K562 (cell line): ENCODE measurements around the gene OPRL1. TPM values are rescaled to one million over a fixed set of nuclear protein-coding genes. Genes with fewer than 3 reads are reported as not detected.
"Not testable (repeated sequence)": the region's sequence is repeated elsewhere in the genome, so short reads cannot be mapped to it uniquely, and the experiment has no call there.

Experiments
- ATAC-seq: fragments of 200-7000 bp; cut with Tn5 transposase; 3 replicates; pipeline ENCODE4 v1.9.1; 2020; ENCODE audit warnings: moderate library complexity
- BruUV-seq: library from RNA; stranded (reverse); fragments of 400-500 nt; replicated peaks from 2 replicates; lab custom pipeline; 2021; lab: Mats Ljungman, UMichigan
- CTCF ChIA-PET: fragments of 300-600 bp; formaldehyde crosslinking; extraction: SDS; loops from one replicate; lab custom pipeline; 2021; ENCODE audit warnings: low intra/inter-chr PET ratio; lab: Yijun Ruan, JAX
- POLR2A ChIA-PET: fragments of 300-600, 350-650 bp; sonication (Branson Sonifier 250); formaldehyde crosslinking; extraction: SDS; loops from one replicate; lab custom pipeline; 2021; ENCODE audit warnings: antibody characterized with exemption, inconsistent platforms; lab: Yijun Ruan, JAX
- DNase-seq, 4 experiments: peaks; one replicate each; pipeline versions ENCODE4 v3.0.0 to v3.0.0-alpha.2; 2011 to 2018; ENCODE audit warnings: low spot score in 3 of 4, mixed read lengths in 3 of 4; ENCODE audit errors: extremely low read depth in 1 of 4
- FAIRE-seq: peaks from 2 replicates; lab custom pipeline; 2011; peaks lifted over from hg19 to GRCh38; lab: Jason Lieb, UNC
- H2AFZ ChIP-seq: 2 replicates; pipeline ENCODE4 v1.6.0; 2011; ENCODE audit warnings: low read depth, low read length, control low read depth, inconsistent platforms
- H3K27ac ChIP-seq: fragments of 200-600 bp; 3 replicates; pipeline ENCODE4 v1.8.0; 2011; ENCODE audit warnings: low read depth, mild to moderate bottlenecking, control low read depth, inconsistent platforms, low read length, moderate library complexity, mixed read lengths; ENCODE audit errors: extremely low read depth
- H3K27me3 ChIP-seq, 2 experiments: fragments of 300-600 bp in 1 of 2; 2 replicates in 1 of 2; 3 replicates in 1 of 2; pipeline versions ENCODE4 v1.6.0 to v1.8.0; 2011; ENCODE audit warnings: inconsistent platforms in 2 of 2, low read length in 2 of 2, mild to moderate bottlenecking in 1 of 2, mixed read lengths in 1 of 2, moderate library complexity in 1 of 2; ENCODE audit not compliant: control insufficient read depth in 2 of 2, insufficient read depth in 2 of 2
- H3K36me3 ChIP-seq: fragments of 300-600 bp; 3 replicates; pipeline ENCODE4 v1.8.0; 2011; ENCODE audit warnings: mild to moderate bottlenecking, low read length, inconsistent platforms; ENCODE audit not compliant: control insufficient read depth, insufficient read depth
- H3K4me1 ChIP-seq, 2 experiments: fragments of 200-600 bp in 1 of 2; replicated peaks in 1 of 2; 2 replicates in 1 of 2; 3 replicates in 1 of 2; pipeline versions ENCODE4 v1.5.1 to v1.8.0; 2011; ENCODE audit warnings: inconsistent platforms in 2 of 2, low read length in 2 of 2, mild to moderate bottlenecking in 1 of 2, mixed read lengths in 1 of 2, moderate library complexity in 1 of 2; ENCODE audit not compliant: control insufficient read depth in 2 of 2, insufficient read depth in 2 of 2
- H3K4me2 ChIP-seq: 2 replicates; pipeline ENCODE4 v1.6.1; 2011; ENCODE audit warnings: low read length, control low read depth, inconsistent platforms, mixed read lengths; ENCODE audit not compliant: insufficient read depth
- H3K4me3 ChIP-seq: fragments of 200-600 bp; sonication (generic), shearing (Covaris generic); 2 replicates; pipeline ENCODE4 v1.5.1; 2016; ENCODE audit warnings: control low read depth, inconsistent platforms
- H3K79me2 ChIP-seq: fragments of 200-600 bp; 3 replicates; pipeline ENCODE4 v1.8.0; 2011; ENCODE audit warnings: low read length, inconsistent platforms; ENCODE audit not compliant: control insufficient read depth, insufficient read depth
- H3K9ac ChIP-seq, 2 experiments: 2 replicates each; pipeline versions ENCODE4 v1.6.0 to v1.6.1; 2011; ENCODE audit warnings: low read depth in 2 of 2, low read length in 2 of 2, control low read depth in 1 of 2, inconsistent platforms in 1 of 2, mild to moderate bottlenecking in 1 of 2, mixed read lengths in 1 of 2; ENCODE audit not compliant: insufficient read depth in 1 of 2
- H3K9me1 ChIP-seq: one replicate; pipeline ENCODE4 v1.6.0; 2011; ENCODE audit warnings: inconsistent platforms, mild to moderate bottlenecking, low read length, moderate library complexity; ENCODE audit not compliant: control insufficient read depth, insufficient read depth
- H3K9me3 ChIP-seq: replicated peaks from 2 replicates; pipeline ENCODE4 v1.5.1; 2011; ENCODE audit warnings: low read depth, low read length, inconsistent platforms; ENCODE audit not compliant: control insufficient read depth, insufficient read depth
- H4K20me1 ChIP-seq: replicated peaks from 2 replicates; pipeline ENCODE4 v1.6.1; 2011; ENCODE audit warnings: low read length, inconsistent platforms, mixed read lengths; ENCODE audit not compliant: control insufficient read depth, insufficient read depth
- WGBS: fragments of 100-300 bp; shearing (Covaris generic); methylation state at CpG from one replicate; pipeline ENCODE4 v1.1.6; 2016; ENCODE audit warnings: low coverage, mixed read lengths; ENCODE audit not compliant: insufficient coverage; ENCODE audit errors: missing lambda C conversion rate; 5-methylcytosine and 5-hydroxymethylcytosine counted together
- in situ Hi-C: fragments of 300-500 bp; cut with MboI; formaldehyde crosslinking; loops from 4 replicates; pipeline ENCODE4 v1.15.0; 2018; ENCODE audit warnings: inconsistent platforms, mixed read lengths
- intact Hi-C: fragments of 100-400 bp; cut with micrococcal nuclease; formaldehyde crosslinking; loops from 2 replicates; pipeline ENCODE4 v1.14.2; 2022
- polyA plus RNA-seq, 8 experiments: library from polyadenylated mRNA; depleted of rRNA in 4 of 8; stranded (reverse) in 5 of 8; unstranded in 3 of 8; fragments of >200 nt; fragmentation: Nextera tagmentation in 2 of 8; fragmentation: Illumina TruSeq in 1 of 8; extraction: Ambion mirVana in 2 of 8; extraction: Trizol in 1 of 8; gene quantifications; 2 replicates each; pipeline versions ENCODE4 v1.2.1 to v1.2.3, GENCODE V29; 2011 to 2014; ENCODE audit warnings: inconsistent platforms in 1 of 8, missing spikeins in 1 of 8
- total RNA-seq, 7 experiments: library from RNA; depleted of rRNA in 6 of 7; stranded (reverse); fragments of >200 nt in 6 of 7; fragmentation: Illumina TruSeq in 2 of 7; extraction: Trizol in 2 of 7; gene quantifications; 2 replicates each; pipeline versions ENCODE4 v1.2.1 to v1.2.3, GENCODE V29; 2011 to 2021; ENCODE audit warnings: low replicate concordance in 1 of 7

The OPRL1 gene
- total and polyA plus RNA-seq, 9 of the 15 experiments (the other 6 are each of a cell fraction or from before 2014, with no cell fraction given): 0.06 to 0.33 (median 0.11) TPM; not detected in 2

GRCh38 chr20:64122927-64123326, 43.0 kb downstream of the OPRL1 start:
- H3K9ac ChIP-seq, H3K36me3 ChIP-seq, H2AFZ ChIP-seq, BruUV-seq, H3K9me3 ChIP-seq, H3K79me2 ChIP-seq, FAIRE-seq, H3K4me3 ChIP-seq, in situ Hi-C loops, ATAC-seq, H3K4me2 ChIP-seq, H4K20me1 ChIP-seq, H3K27ac ChIP-seq, H3K9me1 ChIP-seq, CTCF ChIA-PET, DNase-seq: not testable (repeated sequence)
- intact Hi-C loops: loop anchor here (5.0 kb wide), 1 partner anchor 86 kb away; the partner anchor contains the start of gene C20orf204
- POLR2A ChIA-PET: interaction anchor here (1.2 kb wide), 1 partner anchor 15 kb away, joined by 3 read pairs; no protein-coding TSS in a partner anchor
- WGBS: 3% methylated on average over 11 of the region's 11 CpGs
- peaks cover 3 to 10% of the 10 kb centered on the region in 2 experiments; a peak in 2 of 5 replicates for H3K4me1 ChIP-seq
- H3K27me3 ChIP-seq: peaks cover 0 to 14% of the 10 kb centered on the region in 2 experiments; a peak in 2 of 5 replicates

GRCh38 chr20:64123517-64123916, 43.6 kb downstream of the OPRL1 start:
- ATAC-seq, BruUV-seq, DNase-seq, H2AFZ ChIP-seq, H3K9ac ChIP-seq, H4K20me1 ChIP-seq, H3K27ac ChIP-seq, POLR2A ChIA-PET, H3K4me2 ChIP-seq, H3K4me3 ChIP-seq, CTCF ChIA-PET, H3K9me1 ChIP-seq, H3K9me3 ChIP-seq, FAIRE-seq, in situ Hi-C loops, H3K79me2 ChIP-seq, H3K36me3 ChIP-seq: not testable (repeated sequence)
- WGBS: 2% methylated on average over 11 of the region's 11 CpGs
- intact Hi-C loops: loop anchor here (5.0 kb wide), 1 partner anchor 86 kb away; the partner anchor contains the start of gene C20orf204
- H3K27me3 ChIP-seq: peaks cover 0 to 14% of the 10 kb centered on the region in 2 experiments; a peak in 2 of 5 replicates
- peaks cover 3 to 10% of the 10 kb centered on the region in 2 experiments; a peak in 2 of 5 replicates for H3K4me1 ChIP-seq
